ENCODE results near the gene CENPC. TPM values are rescaled to one million over a fixed set of nuclear protein-coding genes. Genes with fewer than 3 reads are reported as not detected.

Gene CENPC
- total and polyA plus RNA-seq, 2 experiments from 2014 or later, result 21.6 to 24.5 TPM

DNA sequence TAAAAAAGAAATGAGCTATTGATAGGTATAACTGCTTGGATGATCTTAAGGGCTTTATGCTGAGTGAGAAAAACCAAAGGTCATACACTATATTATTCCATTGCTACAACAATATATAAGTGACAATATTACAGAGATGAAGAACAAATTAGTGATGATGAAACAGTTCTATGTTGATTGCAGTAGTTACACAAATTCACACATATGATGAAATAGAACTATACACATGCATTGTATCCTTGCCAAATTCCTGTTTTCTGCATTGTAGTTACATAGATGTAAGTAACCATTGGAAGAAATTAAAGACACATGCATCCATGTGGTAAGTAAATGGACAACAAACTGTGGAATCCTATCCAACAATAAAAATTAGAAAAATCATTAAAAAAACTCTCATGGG is 76.5 kb downstream of the CENPC start:
- peaks cover 4% of the 10 kb centered on the region; the same call in 1 of the 2 replicates for H3K36me3 ChIP-seq (ENCODE audit: insufficient read depth)
- no peak overlapping the region for H2AFZ ChIP-seq

More for the DNA sequence above, 76.5 kb downstream of the CENPC start:
- Histone ChIP-seq H3K4me3 (no peak overlapping the region), H3K4me2 (no peak overlapping the region), H3K27ac (ENCODE audit: low read depth) (no peak overlapping the region), H3K9me2 (ENCODE audit: insufficient read depth) (no peaks in the 10 kb centered on the region), H4K20me1 (replicated peaks; ENCODE audit: insufficient read depth) (peaks cover 3% of the 10 kb centered on the region; the same call in 1 of the 2 replicates), H3F3A (replicated peaks; ENCODE audit: low read depth) (no peaks in the 10 kb centered on the region), H3K27me3 (ENCODE audit: insufficient read depth) (no peaks in the 10 kb centered on the region), H3K79me2 (replicated peaks; ENCODE audit: insufficient read depth) (no peaks in the 10 kb centered on the region), H3K4me1 (ENCODE audit: insufficient read depth) (peaks cover 10% of the 10 kb centered on the region)
- ATAC-seq (no peak), DNase-seq (ENCODE audit: low spot score) (no peak)
- H3K36me3 Mint-ChIP-seq (ENCODE audit: low read depth), result peaks cover 5% of the 10 kb centered on the region; the same call in 1 of the 3 replicates
- TF ChIP-seq EZH2phosphoT487 (IDR thresholded peaks at IDR 0.05; ENCODE audit: unreplicated experiment), result no peak
- TF ChIP-seq EZH2 (IDR thresholded peaks at IDR 0.05; ENCODE audit: low read depth, unreplicated experiment), result no peak
- no peak for TF ChIP-seq NANOG (IDR thresholded peaks at IDR 0.05; ENCODE audit: borderline replicate concordance)
- TF ChIP-seq ZNF331 (CRISPR knock-in tag; IDR thresholded peaks at IDR 0.05; ENCODE audit: low read depth), result no peak
- TF ChIP-seq, protein P1, sequence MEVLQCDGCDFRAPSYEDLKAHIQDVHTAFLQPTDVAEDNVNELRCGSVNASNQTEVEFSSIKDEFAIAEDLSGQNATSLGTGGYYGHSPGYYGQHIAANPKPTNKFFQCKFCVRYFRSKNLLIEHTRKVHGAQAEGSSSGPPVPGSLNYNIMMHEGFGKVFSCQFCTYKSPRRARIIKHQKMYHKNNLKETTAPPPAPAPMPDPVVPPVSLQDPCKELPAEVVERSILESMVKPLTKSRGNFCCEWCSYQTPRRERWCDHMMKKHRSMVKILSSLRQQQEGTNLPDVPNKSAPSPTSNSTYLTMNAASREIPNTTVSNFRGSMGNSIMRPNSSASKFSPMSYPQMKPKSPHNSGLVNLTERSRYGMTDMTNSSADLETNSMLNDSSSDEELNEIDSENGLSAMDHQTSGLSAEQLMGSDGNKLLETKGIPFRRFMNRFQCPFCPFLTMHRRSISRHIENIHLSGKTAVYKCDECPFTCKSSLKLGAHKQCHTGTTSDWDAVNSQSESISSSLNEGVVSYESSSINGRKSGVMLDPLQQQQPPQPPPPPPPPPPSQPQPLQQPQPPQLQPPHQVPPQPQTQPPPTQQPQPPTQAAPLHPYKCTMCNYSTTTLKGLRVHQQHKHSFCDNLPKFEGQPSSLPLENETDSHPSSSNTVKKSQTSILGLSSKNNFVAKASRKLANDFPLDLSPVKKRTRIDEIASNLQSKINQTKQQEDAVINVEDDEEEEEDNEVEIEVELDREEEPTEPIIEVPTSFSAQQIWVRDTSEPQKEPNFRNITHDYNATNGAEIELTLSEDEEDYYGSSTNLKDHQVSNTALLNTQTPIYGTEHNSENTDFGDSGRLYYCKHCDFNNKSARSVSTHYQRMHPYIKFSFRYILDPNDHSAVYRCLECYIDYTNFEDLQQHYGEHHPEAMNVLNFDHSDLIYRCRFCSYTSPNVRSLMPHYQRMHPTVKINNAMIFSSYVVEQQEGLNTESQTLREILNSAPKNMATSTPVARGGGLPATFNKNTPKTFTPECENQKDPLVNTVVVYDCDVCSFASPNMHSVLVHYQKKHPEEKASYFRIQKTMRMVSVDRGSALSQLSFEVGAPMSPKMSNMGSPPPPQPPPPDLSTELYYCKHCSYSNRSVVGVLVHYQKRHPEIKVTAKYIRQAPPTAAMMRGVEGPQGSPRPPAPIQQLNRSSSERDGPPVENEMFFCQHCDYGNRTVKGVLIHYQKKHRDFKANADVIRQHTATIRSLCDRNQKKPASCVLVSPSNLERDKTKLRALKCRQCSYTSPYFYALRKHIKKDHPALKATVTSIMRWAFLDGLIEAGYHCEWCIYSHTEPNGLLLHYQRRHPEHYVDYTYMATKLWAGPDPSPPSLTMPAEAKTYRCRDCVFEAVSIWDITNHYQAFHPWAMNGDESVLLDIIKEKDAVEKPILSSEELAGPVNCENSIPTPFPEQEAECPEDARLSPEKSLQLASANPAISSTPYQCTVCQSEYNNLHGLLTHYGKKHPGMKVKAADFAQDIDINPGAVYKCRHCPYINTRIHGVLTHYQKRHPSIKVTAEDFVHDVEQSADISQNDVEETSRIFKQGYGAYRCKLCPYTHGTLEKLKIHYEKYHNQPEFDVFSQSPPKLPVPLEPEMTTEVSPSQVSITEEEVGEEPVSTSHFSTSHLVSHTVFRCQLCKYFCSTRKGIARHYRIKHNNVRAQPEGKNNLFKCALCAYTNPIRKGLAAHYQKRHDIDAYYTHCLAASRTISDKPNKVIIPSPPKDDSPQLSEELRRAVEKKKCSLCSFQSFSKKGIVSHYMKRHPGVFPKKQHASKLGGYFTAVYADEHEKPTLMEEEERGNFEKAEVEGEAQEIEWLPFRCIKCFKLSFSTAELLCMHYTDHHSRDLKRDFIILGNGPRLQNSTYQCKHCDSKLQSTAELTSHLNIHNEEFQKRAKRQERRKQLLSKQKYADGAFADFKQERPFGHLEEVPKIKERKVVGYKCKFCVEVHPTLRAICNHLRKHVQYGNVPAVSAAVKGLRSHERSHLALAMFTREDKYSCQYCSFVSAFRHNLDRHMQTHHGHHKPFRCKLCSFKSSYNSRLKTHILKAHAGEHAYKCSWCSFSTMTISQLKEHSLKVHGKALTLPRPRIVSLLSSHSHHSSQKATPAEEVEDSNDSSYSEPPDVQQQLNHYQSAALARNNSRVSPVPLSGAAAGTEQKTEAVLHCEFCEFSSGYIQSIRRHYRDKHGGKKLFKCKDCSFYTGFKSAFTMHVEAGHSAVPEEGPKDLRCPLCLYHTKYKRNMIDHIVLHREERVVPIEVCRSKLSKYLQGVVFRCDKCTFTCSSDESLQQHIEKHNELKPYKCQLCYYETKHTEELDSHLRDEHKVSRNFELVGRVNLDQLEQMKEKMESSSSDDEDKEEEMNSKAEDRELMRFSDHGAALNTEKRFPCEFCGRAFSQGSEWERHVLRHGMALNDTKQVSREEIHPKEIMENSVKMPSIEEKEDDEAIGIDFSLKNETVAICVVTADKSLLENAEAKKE (CRISPR knock-in tag; IDR thresholded peaks at IDR 0.05), result no peak
- TF ChIP-seq, protein P2, sequence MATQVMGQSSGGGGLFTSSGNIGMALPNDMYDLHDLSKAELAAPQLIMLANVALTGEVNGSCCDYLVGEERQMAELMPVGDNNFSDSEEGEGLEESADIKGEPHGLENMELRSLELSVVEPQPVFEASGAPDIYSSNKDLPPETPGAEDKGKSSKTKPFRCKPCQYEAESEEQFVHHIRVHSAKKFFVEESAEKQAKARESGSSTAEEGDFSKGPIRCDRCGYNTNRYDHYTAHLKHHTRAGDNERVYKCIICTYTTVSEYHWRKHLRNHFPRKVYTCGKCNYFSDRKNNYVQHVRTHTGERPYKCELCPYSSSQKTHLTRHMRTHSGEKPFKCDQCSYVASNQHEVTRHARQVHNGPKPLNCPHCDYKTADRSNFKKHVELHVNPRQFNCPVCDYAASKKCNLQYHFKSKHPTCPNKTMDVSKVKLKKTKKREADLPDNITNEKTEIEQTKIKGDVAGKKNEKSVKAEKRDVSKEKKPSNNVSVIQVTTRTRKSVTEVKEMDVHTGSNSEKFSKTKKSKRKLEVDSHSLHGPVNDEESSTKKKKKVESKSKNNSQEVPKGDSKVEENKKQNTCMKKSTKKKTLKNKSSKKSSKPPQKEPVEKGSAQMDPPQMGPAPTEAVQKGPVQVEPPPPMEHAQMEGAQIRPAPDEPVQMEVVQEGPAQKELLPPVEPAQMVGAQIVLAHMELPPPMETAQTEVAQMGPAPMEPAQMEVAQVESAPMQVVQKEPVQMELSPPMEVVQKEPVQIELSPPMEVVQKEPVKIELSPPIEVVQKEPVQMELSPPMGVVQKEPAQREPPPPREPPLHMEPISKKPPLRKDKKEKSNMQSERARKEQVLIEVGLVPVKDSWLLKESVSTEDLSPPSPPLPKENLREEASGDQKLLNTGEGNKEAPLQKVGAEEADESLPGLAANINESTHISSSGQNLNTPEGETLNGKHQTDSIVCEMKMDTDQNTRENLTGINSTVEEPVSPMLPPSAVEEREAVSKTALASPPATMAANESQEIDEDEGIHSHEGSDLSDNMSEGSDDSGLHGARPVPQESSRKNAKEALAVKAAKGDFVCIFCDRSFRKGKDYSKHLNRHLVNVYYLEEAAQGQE (IDR thresholded peaks at IDR 0.05; ENCODE audit: unreplicated experiment), result no peak
- TF ChIP-seq ZNF114 (CRISPR knock-in tag; IDR thresholded peaks at IDR 0.05), result no peak
- no peak for TF ChIP-seq POLR2AphosphoS5 (IDR thresholded peaks at IDR 0.05; ENCODE audit: low read depth)
- TF ChIP-seq, protein P3, sequence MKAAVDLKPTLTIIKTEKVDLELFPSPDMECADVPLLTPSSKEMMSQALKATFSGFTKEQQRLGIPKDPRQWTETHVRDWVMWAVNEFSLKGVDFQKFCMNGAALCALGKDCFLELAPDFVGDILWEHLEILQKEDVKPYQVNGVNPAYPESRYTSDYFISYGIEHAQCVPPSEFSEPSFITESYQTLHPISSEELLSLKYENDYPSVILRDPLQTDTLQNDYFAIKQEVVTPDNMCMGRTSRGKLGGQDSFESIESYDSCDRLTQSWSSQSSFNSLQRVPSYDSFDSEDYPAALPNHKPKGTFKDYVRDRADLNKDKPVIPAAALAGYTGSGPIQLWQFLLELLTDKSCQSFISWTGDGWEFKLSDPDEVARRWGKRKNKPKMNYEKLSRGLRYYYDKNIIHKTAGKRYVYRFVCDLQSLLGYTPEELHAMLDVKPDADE (IDR thresholded peaks at IDR 0.05), result no peak
- peaks cover 17% of the 10 kb centered on the region; the same call in 2 of the 3 replicates for H3K4me1 Mint-ChIP-seq
- H3K27me3 Mint-ChIP-seq (ENCODE audit: insufficient read depth, low read depth, poor library complexity), result peaks cover 2% of the 10 kb centered on the region
- H3K4me3 Mint-ChIP-seq, result no peak overlapping the region
- H3K27ac Mint-ChIP-seq, result no peak overlapping the region
- H3K9me3 Mint-ChIP-seq, result no peaks in the 10 kb centered on the region
